ENCODE data around the gene SLC38A7.

GRCh38 chr16:58732545-58733247 is 48.1 kb upstream of the SLC38A7 start:
- TF ChIP-seq CTCF (IDR thresholded peaks at IDR 0.05; ENCODE audit: low read depth, low read length, poor library complexity, severe bottlenecking) (no peak), EZH2phosphoT487 (IDR thresholded peaks at IDR 0.05; ENCODE audit: borderline replicate concordance, low read length) (no peak)
